GM03348 (cell line): ENCODE measurements around the gene RNASE13.
A peak's percentile ranks its signal among the peaks of the same experiment; 100 is the strongest.
"Not testable (repeated sequence)": the region's sequence is repeated elsewhere in the genome, so short reads cannot be mapped to it uniquely, and the experiment has no call there.

Experiments
- DNase-seq: peaks from one replicate; pipeline ENCODE4 v3.0.0; 2012; ENCODE audit warnings: low spot score

RNASE13 gene

DNA sequence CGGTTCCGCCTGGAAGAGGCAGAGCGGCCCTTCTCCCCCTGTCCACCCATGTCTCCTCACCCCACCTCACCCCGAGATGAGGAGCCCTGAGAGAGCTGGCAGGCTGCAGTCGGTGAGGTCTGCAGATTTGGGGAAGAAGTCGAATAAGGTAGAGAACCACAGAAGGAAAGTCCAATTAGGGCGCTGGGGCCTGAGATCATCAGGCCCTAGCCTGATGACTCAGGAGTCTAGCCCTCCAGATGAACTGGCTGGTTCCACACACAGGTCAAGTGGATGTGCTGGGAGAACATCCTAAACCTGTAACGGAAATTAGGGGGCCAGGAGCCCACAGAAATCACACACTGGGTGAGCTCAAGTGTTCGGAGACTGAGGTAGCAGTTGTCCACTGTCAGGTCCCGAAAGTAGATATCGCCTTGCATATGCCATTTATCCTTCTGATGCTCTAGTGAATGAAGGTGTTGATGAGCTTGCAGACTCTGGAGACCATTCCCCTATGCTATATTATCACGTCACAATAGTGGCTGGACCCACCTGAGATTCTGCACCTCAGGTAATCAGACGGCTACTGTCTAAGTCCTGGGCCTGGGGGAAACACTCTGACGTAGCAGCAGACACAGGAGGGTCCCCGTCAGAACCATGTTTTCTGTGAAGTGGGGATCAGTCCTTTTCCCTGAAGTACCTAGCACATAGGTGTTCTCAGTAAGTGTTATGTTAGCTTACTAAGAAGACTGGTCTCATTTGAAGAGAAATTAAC, 45.7 kb downstream of the RNASE13 start:
- no peak for DNase-seq

DNA sequence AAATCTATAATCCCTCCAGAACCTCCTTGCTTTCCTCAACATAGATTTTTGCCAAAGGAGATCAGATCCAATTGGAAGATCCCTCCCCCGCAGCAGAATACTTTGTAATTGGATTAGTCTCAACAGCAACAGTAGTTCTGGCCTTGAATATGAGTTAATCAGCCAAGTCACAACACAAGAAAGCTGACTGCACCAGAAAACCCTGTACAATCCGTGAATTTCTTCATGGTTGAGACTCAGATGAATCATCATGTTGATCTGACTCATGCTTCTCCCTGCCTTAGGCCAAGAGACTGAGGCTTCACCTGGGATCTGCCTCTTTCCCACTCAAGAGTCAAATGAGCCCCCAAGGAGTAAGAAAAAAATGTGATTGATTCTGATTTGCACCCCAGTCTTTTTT, 47.8 kb downstream of the RNASE13 start:
- peak; percentile 91 for DNase-seq

DNA sequence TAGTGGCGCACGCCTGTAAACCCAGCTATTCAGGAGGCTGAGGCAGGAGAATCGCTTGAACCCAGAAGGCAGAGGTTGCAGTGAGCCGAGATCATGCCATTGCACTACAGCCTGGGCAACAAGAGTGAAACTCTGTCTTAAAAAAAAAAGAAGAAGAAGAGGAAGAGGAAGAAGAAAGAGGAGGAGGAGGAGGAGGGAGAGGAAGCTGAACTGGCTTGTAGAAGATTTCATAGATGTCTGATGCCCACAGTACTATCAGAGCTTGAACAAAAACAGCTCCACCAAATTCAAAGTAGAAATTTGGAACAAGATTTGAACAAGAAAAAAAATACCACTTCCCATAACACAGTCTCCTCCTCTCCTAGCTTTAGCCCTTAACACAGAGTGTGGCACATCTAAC, 49.0 kb downstream of the RNASE13 start:
- DNase-seq = not testable (repeated sequence)
